HepG2 (cell line): Measurements from ENCODE around the gene COMMD4. TPM values are rescaled to one million over a fixed set of nuclear protein-coding genes. Genes with fewer than 3 reads are reported as not detected.

Source experiments
- BCL6 ChIP-seq: IDR thresholded peaks from 2 replicates; pipeline ENCODE4 v1.6.1; 2016; ENCODE audit warnings: missing genetic modification reagents, missing compliant biosample characterization
- BRD4 ChIP-seq: sonication (generic); formaldehyde crosslinking; IDR thresholded peaks from 2 replicates; pipeline ENCODE4 v1.4.0; 2020; ENCODE audit warnings: missing genetic modification reagents
- CBX1 ChIP-seq: IDR thresholded peaks from one replicate; pipeline ENCODE4 v1.6.1; 2016; ENCODE audit warnings: antibody characterized with exemption, low read depth
- FIP1L1 ChIP-seq: fragments of 200-400 bp; formaldehyde crosslinking; IDR thresholded peaks from 2 replicates; pipeline ENCODE4 v1.6.1; 2018; ENCODE audit warnings: low read depth, mild to moderate bottlenecking, low read length, moderate library complexity, borderline replicate concordance; ENCODE audit not compliant: insufficient read depth
- GRHL1 ChIP-seq: sonication (generic); formaldehyde crosslinking; conservative IDR thresholded peaks from 2 replicates; pipeline ENCODE4 v1.8.0; 2022; ENCODE audit warnings: missing genetic modification reagents
- HMG20B ChIP-seq: conservative IDR thresholded peaks from 2 replicates; pipeline ENCODE4 v1.6.1; 2016; ENCODE audit warnings: missing genetic modification reagents, missing compliant biosample characterization
- KDM2A ChIP-seq: sonication (generic); formaldehyde crosslinking; IDR thresholded peaks from 2 replicates; pipeline ENCODE4 v1.4.0; 2020; ENCODE audit warnings: low read depth, missing genetic modification reagents, borderline replicate concordance
- MBD4 ChIP-seq: IDR thresholded peaks from 2 replicates; pipeline ENCODE4 v1.6.1; 2012; ENCODE audit warnings: low read length, inconsistent platforms, borderline replicate concordance
- NCOA1 ChIP-seq: sonication (generic); formaldehyde crosslinking; IDR thresholded peaks from 2 replicates; pipeline ENCODE4 v1.9.0; 2021; ENCODE audit warnings: missing genetic modification reagents
- NCOA2 ChIP-seq: sonication (generic); formaldehyde crosslinking; IDR thresholded peaks from 2 replicates; pipeline ENCODE4 v1.8.0; 2022; ENCODE audit warnings: inconsistent platforms
- PAWR ChIP-seq: sonication (generic); formaldehyde crosslinking; IDR thresholded peaks from 2 replicates; pipeline ENCODE4 v1.4.0; 2020; ENCODE audit warnings: missing genetic modification reagents, mild to moderate bottlenecking, borderline replicate concordance
- SALL1 ChIP-seq: sonication (generic); formaldehyde crosslinking; IDR thresholded peaks from 2 replicates; pipeline ENCODE4 v1.8.0; 2022; ENCODE audit warnings: mild to moderate bottlenecking, missing genetic modification reagents
- SIX1 ChIP-seq: sonication (generic); formaldehyde crosslinking; IDR thresholded peaks from 2 replicates; pipeline ENCODE4 v1.4.0; 2020; ENCODE audit warnings: missing genetic modification reagents, borderline replicate concordance
- SMARCC2 ChIP-seq: fragments of 450-650 bp; IDR thresholded peaks from 2 replicates; pipeline ENCODE4 v1.6.1; 2017; ENCODE audit warnings: antibody characterized with exemption, mild to moderate bottlenecking
- SP140L ChIP-seq: sonication (generic); formaldehyde crosslinking; IDR thresholded peaks from 2 replicates; pipeline ENCODE4 v1.4.0; 2020; ENCODE audit warnings: missing genetic modification reagents, borderline replicate concordance
- ZNF292 ChIP-seq: sonication (generic); formaldehyde crosslinking; IDR thresholded peaks from 2 replicates; pipeline ENCODE4 v1.8.1; 2022; ENCODE audit warnings: mild to moderate bottlenecking, low read depth, missing genetic modification reagents, borderline replicate concordance
- ZNF614 ChIP-seq: IDR thresholded peaks from 2 replicates; pipeline ENCODE4 v1.6.1; 2018; ENCODE audit warnings: missing biosample characterization, missing genetic modification reagents, inconsistent platforms, borderline replicate concordance
- ZNF639 ChIP-seq: conservative IDR thresholded peaks from 2 replicates; pipeline ENCODE4 v1.6.1; 2018; ENCODE audit warnings: missing genetic modification reagents
- ZNF75D ChIP-seq: sonication (generic); formaldehyde crosslinking; IDR thresholded peaks from 2 replicates; pipeline ENCODE4 v1.8.1; 2023; ENCODE audit warnings: missing genetic modification reagents, mild to moderate bottlenecking, borderline replicate concordance
- ZUFSP ChIP-seq: sonication (generic); formaldehyde crosslinking; IDR thresholded peaks from 2 replicates; pipeline ENCODE4 v1.9.0; 2021; ENCODE audit warnings: missing genetic modification reagents, mild to moderate bottlenecking, borderline replicate concordance
- polyA plus RNA-seq, 8 experiments: library from polyadenylated mRNA; depleted of rRNA in 3 of 8; stranded (reverse) in 7 of 8; unstranded in 1 of 8; fragments of >200 nt; fragmentation: Illumina TruSeq in 4 of 8; extraction: Trizol in 4 of 8; gene quantifications; 2 replicates each; pipeline versions ENCODE4 v1.2.1 to v1.2.3, GENCODE V29; 2011 to 2016; ENCODE audit warnings: low read depth in 4 of 8, missing spikeins in 1 of 8, mixed read lengths in 1 of 8; ENCODE audit not compliant: insufficient read depth in 1 of 8
- total RNA-seq, 5 experiments: library from RNA; depleted of rRNA; stranded (reverse); fragments of >200 nt; fragmentation: Illumina TruSeq; extraction: Trizol; gene quantifications; 2 replicates each; pipeline ENCODE4 v1.2.3, GENCODE V29; 2016; ENCODE audit warnings: low read depth in 1 of 5
- TF ChIP-seq, protein P1 (sequence below): sonication (generic); formaldehyde crosslinking; IDR thresholded peaks from 2 replicates; pipeline ENCODE4 v1.4.0; 2020; ENCODE audit warnings: missing genetic modification reagents

The COMMD4 gene
- total and polyA plus RNA-seq, 2 of the 13 experiments (the other 11 are each of a cell fraction or from before 2014, with no cell fraction given) = 45.8 to 89.9 TPM

DNA sequence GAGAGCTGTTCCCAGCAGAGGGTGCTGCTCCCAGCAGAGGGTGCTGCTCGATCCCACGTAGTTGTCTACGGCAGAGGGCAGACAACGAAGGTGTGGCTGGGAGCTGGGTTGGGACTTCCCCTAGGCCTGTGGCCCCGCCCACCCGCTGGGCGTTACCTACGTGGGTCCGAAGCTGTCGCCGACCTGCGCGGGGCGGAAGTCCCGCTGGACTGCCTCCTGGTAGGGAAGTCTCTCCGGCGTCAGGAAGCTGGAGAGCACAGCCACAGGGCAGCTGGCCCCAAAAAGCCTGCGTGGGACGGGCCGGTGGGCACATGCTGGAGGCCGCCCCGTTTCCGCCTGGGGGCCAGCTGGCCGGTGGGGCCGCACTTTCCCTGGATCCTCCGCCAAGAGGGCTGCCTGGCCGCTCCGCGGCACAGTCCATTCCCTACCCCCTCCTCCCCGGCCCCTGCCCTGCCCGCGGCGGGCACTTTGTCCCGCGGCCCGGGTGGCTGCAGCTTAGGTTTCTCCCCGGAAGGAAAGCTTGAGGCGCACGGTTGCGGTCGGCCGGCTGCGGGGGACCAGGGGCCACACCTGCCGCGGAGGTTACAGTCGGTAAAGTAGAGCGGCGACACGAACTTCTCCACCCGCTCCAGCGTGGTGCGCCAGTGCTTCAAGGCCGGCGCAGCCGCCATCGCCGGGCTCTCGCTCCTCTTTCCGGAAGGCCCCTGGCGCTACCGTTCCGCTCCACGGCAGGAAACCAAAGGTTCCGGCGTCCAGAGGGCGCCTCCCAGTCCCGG lies 32.2 kb downstream of the COMMD4 start, which contains the start of gene MAN2C1 (continued):
- TF ChIP-seq ZNF614 (peak; percentile 85), MBD4 (no peak), CBX1 (peak; percentile 66), SALL1 (CRISPR knock-in tag) (peak; percentile 82), ZNF639 (CRISPR knock-in tag) (peak; percentile 87), ZNF292 (CRISPR knock-in tag) (no peak), BCL6 (peak; percentile 56), KDM2A (CRISPR knock-in tag) (peak; percentile 94), PAWR (CRISPR knock-in tag) (no peak), ZNF75D (CRISPR knock-in tag) (peak; percentile 35; the same call in 1 of the 2 replicates), HMG20B (CRISPR knock-in tag) (peak; percentile 51; the same call in 1 of the 2 replicates), SMARCC2 (no peak), SP140L (CRISPR knock-in tag) (0 out of 2 replicates have a peak, but pooled peaks have one; percentile 90), GRHL1 (CRISPR knock-in tag) (no peak), ZUFSP (no peak), SIX1 (CRISPR knock-in tag) (peak; percentile 65), NCOA2 (CRISPR knock-in tag) (peak; percentile 59), NCOA1 (CRISPR knock-in tag) (peak; percentile 95), FIP1L1 (peak; percentile 95), BRD4 (CRISPR knock-in tag) (peak; percentile 72; the same call in 1 of the 2 replicates)
- TF ChIP-seq, protein P1, sequence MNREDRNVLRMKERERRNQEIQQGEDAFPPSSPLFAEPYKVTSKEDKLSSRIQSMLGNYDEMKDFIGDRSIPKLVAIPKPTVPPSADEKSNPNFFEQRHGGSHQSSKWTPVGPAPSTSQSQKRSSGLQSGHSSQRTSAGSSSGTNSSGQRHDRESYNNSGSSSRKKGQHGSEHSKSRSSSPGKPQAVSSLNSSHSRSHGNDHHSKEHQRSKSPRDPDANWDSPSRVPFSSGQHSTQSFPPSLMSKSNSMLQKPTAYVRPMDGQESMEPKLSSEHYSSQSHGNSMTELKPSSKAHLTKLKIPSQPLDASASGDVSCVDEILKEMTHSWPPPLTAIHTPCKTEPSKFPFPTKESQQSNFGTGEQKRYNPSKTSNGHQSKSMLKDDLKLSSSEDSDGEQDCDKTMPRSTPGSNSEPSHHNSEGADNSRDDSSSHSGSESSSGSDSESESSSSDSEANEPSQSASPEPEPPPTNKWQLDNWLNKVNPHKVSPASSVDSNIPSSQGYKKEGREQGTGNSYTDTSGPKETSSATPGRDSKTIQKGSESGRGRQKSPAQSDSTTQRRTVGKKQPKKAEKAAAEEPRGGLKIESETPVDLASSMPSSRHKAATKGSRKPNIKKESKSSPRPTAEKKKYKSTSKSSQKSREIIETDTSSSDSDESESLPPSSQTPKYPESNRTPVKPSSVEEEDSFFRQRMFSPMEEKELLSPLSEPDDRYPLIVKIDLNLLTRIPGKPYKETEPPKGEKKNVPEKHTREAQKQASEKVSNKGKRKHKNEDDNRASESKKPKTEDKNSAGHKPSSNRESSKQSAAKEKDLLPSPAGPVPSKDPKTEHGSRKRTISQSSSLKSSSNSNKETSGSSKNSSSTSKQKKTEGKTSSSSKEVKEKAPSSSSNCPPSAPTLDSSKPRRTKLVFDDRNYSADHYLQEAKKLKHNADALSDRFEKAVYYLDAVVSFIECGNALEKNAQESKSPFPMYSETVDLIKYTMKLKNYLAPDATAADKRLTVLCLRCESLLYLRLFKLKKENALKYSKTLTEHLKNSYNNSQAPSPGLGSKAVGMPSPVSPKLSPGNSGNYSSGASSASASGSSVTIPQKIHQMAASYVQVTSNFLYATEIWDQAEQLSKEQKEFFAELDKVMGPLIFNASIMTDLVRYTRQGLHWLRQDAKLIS = peak; percentile 11; the same call in 1 of the 2 replicates
